ENCODE data around the gene PHPT1. TPM values are rescaled to one million over a fixed set of nuclear protein-coding genes. Genes with fewer than 3 reads are reported as not detected.
"Not testable (repeated sequence)": the region's sequence is repeated elsewhere in the genome, so short reads cannot be mapped to it uniquely, and the experiment has no call there.

PHPT1 gene
- total RNA-seq, 2 donors from 2014 or later, result 33.8 to 36.2 TPM

GRCh38 chr9:136835932-136836904, 13.0 kb upstream of the PHPT1 start:
- Mint-ChIP-seq H3K27me3 (no peaks in the 10 kb centered on the region), H3K4me1 (peaks cover 3% of the 10 kb centered on the region), H3K27ac (no peak overlapping the region), H3K36me3 (ENCODE audit: low read depth) (peaks cover 3% of the 10 kb centered on the region), H3K4me3 (no peak overlapping the region)
- no peak for DNase-seq
- H3K9me3 ChIP-seq (ENCODE audit: control insufficient read depth, low read length, poor library complexity, severe bottlenecking), result no peaks in the 10 kb centered on the region
- no peak for ATAC-seq

GRCh38 chr9:136837146-136837855, 11.9 kb upstream of the PHPT1 start:
- no peaks in the 10 kb centered on the region for H3K9me3 ChIP-seq (ENCODE audit: control insufficient read depth, low read length, poor library complexity, severe bottlenecking)
- no peak for ATAC-seq
- no peak overlapping the region for H3K27ac Mint-ChIP-seq
- no peak for DNase-seq
- no peak overlapping the region for H3K4me3 Mint-ChIP-seq
- H3K27me3 Mint-ChIP-seq, result no peaks in the 10 kb centered on the region
- H3K36me3 Mint-ChIP-seq (ENCODE audit: low read depth), result peaks cover 3% of the 10 kb centered on the region
- H3K4me1 Mint-ChIP-seq, result peaks cover 5% of the 10 kb centered on the region

GRCh38 chr9:136837856-136838277, 11.3 kb upstream of the PHPT1 start:
- ATAC-seq; DNase-seq; H3K27me3 Mint-ChIP-seq; H3K4me1 Mint-ChIP-seq; H3K9me3 ChIP-seq (ENCODE audit: control insufficient read depth, low read length, poor library complexity, severe bottlenecking); H3K36me3 Mint-ChIP-seq (ENCODE audit: low read depth); H3K27ac Mint-ChIP-seq; H3K4me3 Mint-ChIP-seq: not testable (repeated sequence)

DNA sequence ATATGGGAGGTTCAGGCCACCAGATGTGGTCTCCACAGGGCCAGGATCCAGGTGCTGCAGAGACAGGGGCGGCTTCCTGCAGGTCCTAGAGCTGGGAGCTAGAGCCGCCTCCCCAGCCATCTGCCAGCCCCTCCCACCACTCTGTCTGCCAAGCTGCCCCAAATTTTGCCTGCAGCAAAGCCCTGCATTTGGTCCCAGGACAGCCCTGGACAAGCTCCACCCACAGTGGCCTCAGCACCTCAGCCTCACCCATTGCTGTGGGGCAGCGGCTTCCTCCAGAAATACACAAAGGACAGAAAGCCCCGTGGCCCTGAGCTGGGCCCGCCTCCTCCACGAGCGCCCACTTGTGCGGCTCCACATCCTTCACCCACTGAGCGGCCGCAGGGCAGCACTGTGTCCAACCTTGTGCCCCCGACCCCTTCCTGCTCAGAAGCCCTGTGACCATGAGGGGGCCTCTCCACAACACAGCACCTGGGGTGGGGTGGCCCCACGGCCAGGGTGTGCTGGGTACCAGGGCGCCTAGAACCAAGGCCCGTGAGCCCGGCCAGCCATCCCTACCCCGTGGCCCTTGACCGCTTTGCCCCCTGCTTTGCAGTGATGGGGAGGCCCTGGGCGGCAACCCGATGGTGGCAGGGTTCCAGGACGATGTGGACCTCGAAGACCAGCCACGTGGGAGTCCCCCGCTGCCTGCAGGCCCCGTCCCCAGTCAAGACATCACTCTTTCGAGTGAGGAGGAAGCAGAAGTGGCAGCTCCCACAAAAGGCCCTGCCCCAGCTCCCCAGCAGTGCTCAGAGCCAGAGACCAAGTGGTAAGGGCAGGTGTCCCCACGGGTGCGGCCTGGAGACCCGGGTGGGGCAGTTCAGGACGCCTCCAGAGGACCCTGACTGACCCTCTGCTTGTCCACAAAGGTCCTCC, 10.6 kb upstream of the PHPT1 start:
- H3K4me1 Mint-ChIP-seq, result peaks cover 6% of the 10 kb centered on the region
- no peak for ATAC-seq
- H3K27ac Mint-ChIP-seq, result no peak overlapping the region
- DNase-seq, result no peak
- H3K9me3 ChIP-seq (ENCODE audit: control insufficient read depth, low read length, poor library complexity, severe bottlenecking), result no peaks in the 10 kb centered on the region
- H3K4me3 Mint-ChIP-seq, result no peak overlapping the region
- H3K36me3 Mint-ChIP-seq (ENCODE audit: low read depth), result peaks cover 3% of the 10 kb centered on the region
- no peaks in the 10 kb centered on the region for H3K27me3 Mint-ChIP-seq

- Mint-ChIP-seq H3K36me3 (ENCODE audit: low read depth) (peaks cover 3% of the 10 kb centered on the region), H3K4me1 (peaks cover 6% of the 10 kb centered on the region), H3K4me3 (no peak overlapping the region), H3K27me3 (no peaks in the 10 kb centered on the region), H3K27ac (peak overlapping the region; percentile 90)
- ATAC-seq (no peak), DNase-seq (no peak)
- H3K9me3 ChIP-seq (ENCODE audit: control insufficient read depth, low read length, poor library complexity, severe bottlenecking), result no peaks in the 10 kb centered on the region
Measured at GRCh38 chr9:136839229-136840139, 9.7 kb upstream of the PHPT1 start.

DNA sequence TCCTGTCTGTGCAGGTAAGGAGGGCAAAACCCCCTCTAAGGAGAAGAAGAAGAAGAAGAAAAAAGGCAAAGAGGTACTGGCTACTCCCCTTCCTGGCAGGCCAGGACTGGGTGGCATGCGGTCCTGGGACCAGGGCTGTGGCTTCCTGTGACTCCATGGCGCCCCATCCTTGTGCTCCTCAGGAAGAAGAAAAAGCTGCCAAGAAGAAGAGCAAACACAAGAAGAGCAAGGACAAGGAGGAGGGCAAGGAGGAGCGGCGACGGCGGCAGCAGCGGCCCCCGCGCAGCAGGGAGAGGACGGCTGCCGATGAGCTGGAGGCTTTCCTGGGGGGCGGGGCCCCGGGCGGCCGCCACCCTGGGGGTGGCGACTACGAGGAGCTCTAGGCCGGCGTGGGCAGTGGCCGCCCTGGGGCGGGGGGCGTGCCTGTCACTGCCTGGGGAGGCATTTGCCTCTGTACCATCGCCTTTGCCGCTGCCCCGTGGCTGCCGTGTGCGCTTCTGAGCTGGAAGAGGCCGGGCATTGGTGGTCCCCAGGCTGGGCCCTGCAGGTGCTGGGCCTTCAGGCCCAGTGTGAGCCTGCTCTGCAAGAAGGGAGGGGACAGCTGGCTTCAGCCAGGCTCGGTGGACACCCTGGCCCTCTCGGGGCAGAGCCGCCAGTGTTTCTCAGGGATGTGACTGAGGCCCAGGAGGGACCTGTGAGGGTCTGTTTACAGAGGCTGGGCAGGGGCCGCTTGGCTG, 8.9 kb upstream of the PHPT1 start:
- Mint-ChIP-seq H3K36me3 (ENCODE audit: low read depth) (peaks cover 3% of the 10 kb centered on the region), H3K27ac (peak overlapping the region; percentile 90), H3K4me1 (peaks cover 6% of the 10 kb centered on the region), H3K4me3 (no peak overlapping the region), H3K27me3 (no peaks in the 10 kb centered on the region)
- ATAC-seq (no peak), DNase-seq (no peak)
- no peaks in the 10 kb centered on the region for H3K9me3 ChIP-seq (ENCODE audit: control insufficient read depth, low read length, poor library complexity, severe bottlenecking)

GRCh38 chr9:136840877-136841645, 8.1 kb upstream of the PHPT1 start:
- Mint-ChIP-seq H3K36me3 (ENCODE audit: low read depth) (peaks cover 3% of the 10 kb centered on the region), H3K27ac (no peak overlapping the region), H3K27me3 (no peaks in the 10 kb centered on the region), H3K4me1 (peaks cover 6% of the 10 kb centered on the region), H3K4me3 (peak overlapping the region; percentile 92)
- DNase-seq, result no peak
- ATAC-seq, result no peak
- no peaks in the 10 kb centered on the region for H3K9me3 ChIP-seq (ENCODE audit: control insufficient read depth, low read length, poor library complexity, severe bottlenecking)

DNA sequence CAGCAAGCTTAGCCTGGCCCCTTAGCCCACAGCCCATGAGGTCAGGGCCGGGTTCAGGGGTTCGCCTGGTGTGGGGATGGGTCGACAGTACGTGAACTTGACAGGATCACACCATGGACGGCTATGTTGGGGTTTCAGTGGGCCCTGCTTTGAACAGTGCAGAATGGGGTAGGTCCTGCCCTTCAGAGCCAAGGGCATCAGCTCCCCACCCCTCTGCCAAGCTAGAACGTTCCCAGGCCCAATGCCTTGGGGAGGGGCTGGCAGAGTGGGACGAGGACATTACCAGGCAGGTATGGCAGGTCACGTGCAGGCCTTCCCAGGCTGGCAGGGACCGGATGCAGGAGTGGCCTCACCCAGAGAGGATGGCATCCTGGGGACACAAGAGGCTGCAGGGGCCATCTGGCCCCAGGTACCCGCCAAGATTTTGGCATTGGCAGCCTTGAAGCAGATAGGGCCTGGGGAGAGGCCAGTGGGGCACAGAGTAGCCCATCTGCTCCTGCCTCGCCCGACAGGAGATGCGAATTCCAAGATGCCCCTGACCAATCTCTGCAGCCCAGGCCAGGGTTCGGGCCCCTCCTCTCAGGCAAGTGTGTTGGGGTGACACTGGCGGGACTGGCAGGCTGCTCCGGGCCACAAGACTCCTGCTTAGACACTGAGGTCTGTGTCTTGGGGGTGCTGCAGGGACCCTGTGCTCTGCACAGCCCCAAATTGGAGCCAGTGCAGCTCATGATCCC, 7.4 kb upstream of the PHPT1 start:
- H3K4me3 Mint-ChIP-seq, result peak overlapping the region; percentile 92
- not testable (repeated sequence) for H3K9me3 ChIP-seq (ENCODE audit: control insufficient read depth, low read length, poor library complexity, severe bottlenecking); H3K27ac Mint-ChIP-seq; DNase-seq; H3K27me3 Mint-ChIP-seq; ATAC-seq; H3K36me3 Mint-ChIP-seq (ENCODE audit: low read depth)
- H3K4me1 Mint-ChIP-seq, result peaks cover 11% of the 10 kb centered on the region

DNA sequence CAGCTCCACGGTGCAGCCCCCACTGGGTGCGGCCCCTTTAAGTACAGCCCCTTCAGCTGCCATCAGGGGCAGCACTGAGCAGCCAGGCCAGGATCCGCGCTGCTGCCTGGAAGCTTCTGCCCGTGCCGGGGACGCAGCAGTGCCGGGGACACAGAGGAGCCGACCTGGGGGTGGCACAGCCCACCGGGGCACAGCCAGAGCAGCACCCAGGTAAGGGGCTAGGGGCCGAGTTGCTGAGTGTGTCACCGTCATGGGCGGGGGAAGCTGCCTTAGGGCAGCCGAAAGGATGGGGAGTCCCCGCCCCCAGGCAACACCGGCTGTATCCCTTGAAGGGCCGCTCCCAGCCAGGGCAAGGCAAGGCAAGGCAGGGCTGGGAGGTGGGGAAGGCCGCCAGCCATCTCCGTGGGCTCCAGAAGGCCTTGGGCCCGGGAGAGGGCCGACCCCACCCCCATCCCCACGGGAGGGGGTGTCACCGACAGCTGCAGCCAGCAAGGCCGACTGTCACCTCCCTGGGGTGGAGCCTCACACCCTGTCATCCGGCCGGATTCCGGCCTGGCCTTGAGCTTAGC, 6.7 kb upstream of the PHPT1 start, which contains the start of gene AJM1:
Gene AJM1, plus strand, starts transcription at position 99 of the 569 bp plus-strand sequence. CDS start 1,937 bp downstream, outside the sequence.
- H3K4me1 Mint-ChIP-seq, result peaks cover 11% of the 10 kb centered on the region
- ATAC-seq (peak; percentile 92), DNase-seq (peak; percentile 69 to 78 (median 70))
- H3K27ac Mint-ChIP-seq; H3K27me3 Mint-ChIP-seq; H3K36me3 Mint-ChIP-seq (ENCODE audit: low read depth); H3K9me3 ChIP-seq (ENCODE audit: control insufficient read depth, low read length, poor library complexity, severe bottlenecking): not testable (repeated sequence)
- peak within 1 kb of the TSS; percentile 92 for H3K4me3 Mint-ChIP-seq

- Mint-ChIP-seq H3K4me3 (peak overlapping the region; percentile 49), H3K4me1 (peaks cover 18% of the 10 kb centered on the region), H3K27me3 (peaks cover 12% of the 10 kb centered on the region)
- not testable (repeated sequence) for DNase-seq; ATAC-seq; H3K9me3 ChIP-seq (ENCODE audit: control insufficient read depth, low read length, poor library complexity, severe bottlenecking); H3K36me3 Mint-ChIP-seq (ENCODE audit: low read depth); H3K27ac Mint-ChIP-seq
Measured at GRCh38 chr9:136843159-136843800, 5.9 kb upstream of the PHPT1 start.

Measured in T-helper 17 cell (primary cell).